ENCODE measurements around the gene PITPNC1. TPM values are rescaled to one million over a fixed set of nuclear protein-coding genes. Genes with fewer than 3 reads are reported as not detected.
"Not testable (repeated sequence)": the region's sequence is repeated elsewhere in the genome, so short reads cannot be mapped to it uniquely, and the experiment has no call there.

Gene PITPNC1
- total and polyA plus RNA-seq, 2 of the 13 experiments (the other 11 are each of a cell fraction or from before 2014, with no cell fraction given): 4.1 to 5.7 TPM

DNA sequence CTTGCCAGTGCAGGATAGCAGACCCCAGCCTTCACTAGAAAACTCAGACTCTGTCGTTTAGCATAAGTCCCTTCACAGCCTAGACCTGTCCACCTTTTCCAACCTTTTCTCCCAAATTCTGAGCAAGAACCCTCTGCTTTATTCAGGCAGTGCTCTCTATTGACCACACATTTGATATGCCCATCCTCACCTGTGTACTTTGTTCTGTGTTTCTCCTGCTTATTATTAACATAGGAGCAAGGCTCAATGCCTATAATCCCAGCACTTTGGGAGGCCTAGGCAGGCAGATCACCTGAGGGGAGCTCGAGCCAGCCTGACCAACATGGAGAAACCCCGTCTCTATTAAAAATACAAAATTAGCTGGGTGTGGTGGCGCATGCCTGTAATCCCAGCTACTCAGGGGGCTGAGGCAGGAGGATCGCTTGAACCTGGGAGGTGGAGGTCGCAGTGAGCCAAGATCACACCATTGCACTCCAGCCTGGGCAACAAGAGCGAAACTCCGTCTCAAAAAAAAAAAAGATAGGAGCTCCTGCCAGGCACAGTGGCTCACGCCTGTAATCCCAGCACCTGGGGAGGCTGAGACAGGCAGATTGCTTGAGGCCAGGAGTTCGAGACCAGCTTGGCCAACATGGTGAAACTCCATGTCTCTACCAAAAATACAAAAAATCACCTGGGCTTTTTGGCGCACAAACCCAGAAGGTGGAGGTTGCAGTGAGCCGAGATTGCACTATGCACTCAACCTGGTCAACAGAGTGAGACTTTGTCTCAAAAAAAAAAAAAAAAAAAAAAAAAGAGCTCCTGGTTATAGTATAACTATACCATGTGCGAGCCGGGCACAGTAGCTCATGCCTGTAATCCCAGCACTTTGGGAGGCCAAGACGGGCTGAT is 350.3 kb downstream of the PITPNC1 start:
- H2AFZ ChIP-seq (ENCODE audit: low read length); H3K27me3 ChIP-seq (ENCODE audit: control insufficient read depth in 1 of 2, insufficient read depth in 2 of 2, low read length in 2 of 2); H3K9me3 ChIP-seq (ENCODE audit: low read length); H4K20me1 ChIP-seq (ENCODE audit: insufficient read depth, low read length); in situ Hi-C loops (cut with HindIII; ENCODE audit: extremely low pct_ligation_motif_present, low pct_unique_long_range_greater_than_20kb); H3K4me3 ChIP-seq (replicated peaks in 1 of 3; ENCODE audit: insufficient read depth in 1 of 3, low read depth in 2 of 3, low read length in 3 of 3); CTCF ChIA-PET (ENCODE audit: low intra/inter-chr PET ratio, low total read pairs): not testable (repeated sequence)
- Histone ChIP-seq H3K9ac (ENCODE audit: insufficient read depth, low read depth, low read length) (peak overlapping the region; percentile 66), H3K36me3 (replicated peaks in 1 of 2; ENCODE audit: control insufficient read depth in 1 of 2, insufficient read depth in 2 of 2, low read length in 2 of 2) (peaks cover 18 to 66% of the 10 kb centered on the region in 2 experiments), H3K27ac (ENCODE audit: extremely low read length, insufficient read depth, low read length) (peak overlapping the region; percentile 86), H3K79me2 (ENCODE audit: insufficient read depth, low read length) (peaks cover 11% of the 10 kb centered on the region), H3K4me2 (ENCODE audit: low read depth, low read length) (peak overlapping the region; percentile 64), H3K4me1 (ENCODE audit: insufficient read depth, low read length) (peaks cover 51% of the 10 kb centered on the region)
- peak; percentile 85 for DNase-seq (ENCODE audit: low spot score)
- peak; percentile 63 for FAIRE-seq
- TSS peak; percentile 90 for BruUV-seq (replicated peaks)
- intact Hi-C loops (cut with micrococcal nuclease; ENCODE audit: unreplicated experiment): loop anchor here (1.0 kb wide), 1 partner anchor 9 kb away; no protein-coding TSS in a partner anchor
- POLR2A ChIA-PET: interaction anchor here (0.5 to 1.9 kb wide), 9 partner anchors 9 to 372 kb away, joined by 3 to 72 read pairs (median 4); partner anchors contain the start of gene NOL11
- 48% methylated on average over 15 of the region's 15 CpGs for WGBS (ENCODE audit: low lambda C conversion rate)
- peak; percentile 98 for ATAC-seq
- TF ChIP-seq, protein P1, sequence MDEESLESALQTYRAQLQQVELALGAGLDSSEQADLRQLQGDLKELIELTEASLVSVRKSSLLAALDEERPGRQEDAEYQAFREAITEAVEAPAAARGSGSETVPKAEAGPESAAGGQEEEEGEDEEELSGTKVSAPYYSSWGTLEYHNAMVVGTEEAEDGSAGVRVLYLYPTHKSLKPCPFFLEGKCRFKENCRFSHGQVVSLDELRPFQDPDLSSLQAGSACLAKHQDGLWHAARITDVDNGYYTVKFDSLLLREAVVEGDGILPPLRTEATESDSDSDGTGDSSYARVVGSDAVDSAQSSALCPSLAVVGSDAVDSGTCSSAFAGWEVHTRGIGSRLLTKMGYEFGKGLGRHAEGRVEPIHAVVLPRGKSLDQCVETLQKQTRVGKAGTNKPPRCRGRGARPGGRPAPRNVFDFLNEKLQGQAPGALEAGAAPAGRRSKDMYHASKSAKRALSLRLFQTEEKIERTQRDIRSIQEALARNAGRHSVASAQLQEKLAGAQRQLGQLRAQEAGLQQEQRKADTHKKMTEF (CRISPR knock-in tag; IDR thresholded peaks at IDR 0.05): 0 out of 2 replicates have a peak, but pooled peaks have one; percentile 60
- TF ChIP-seq THAP9 (CRISPR knock-in tag; IDR thresholded peaks at IDR 0.05; ENCODE audit: borderline replicate concordance) (peak; percentile 43; the same call in 1 of the 2 replicates), ZNF431 (CRISPR knock-in tag; IDR thresholded peaks at IDR 0.05; ENCODE audit: borderline replicate concordance, low read depth) (peak; percentile 64; the same call in 1 of the 2 replicates), HNF1A (IDR thresholded peaks at IDR 0.05; ENCODE audit: low read depth) (peak; percentile 84), HNF1A (CRISPR knock-in tag; IDR thresholded peaks at IDR 0.05; ENCODE audit: borderline replicate concordance) (peak; percentile 87; the same call in 1 of the 2 replicates), BRD4 (CRISPR knock-in tag; IDR thresholded peaks at IDR 0.05) (0 out of 2 replicates have a peak, but pooled peaks have one; percentile 29), ZNF558 (CRISPR knock-in tag; IDR thresholded peaks at IDR 0.05; ENCODE audit: borderline replicate concordance) (peak; percentile 70; the same call in 1 of the 2 replicates)
- TF ChIP-seq, protein P2, sequence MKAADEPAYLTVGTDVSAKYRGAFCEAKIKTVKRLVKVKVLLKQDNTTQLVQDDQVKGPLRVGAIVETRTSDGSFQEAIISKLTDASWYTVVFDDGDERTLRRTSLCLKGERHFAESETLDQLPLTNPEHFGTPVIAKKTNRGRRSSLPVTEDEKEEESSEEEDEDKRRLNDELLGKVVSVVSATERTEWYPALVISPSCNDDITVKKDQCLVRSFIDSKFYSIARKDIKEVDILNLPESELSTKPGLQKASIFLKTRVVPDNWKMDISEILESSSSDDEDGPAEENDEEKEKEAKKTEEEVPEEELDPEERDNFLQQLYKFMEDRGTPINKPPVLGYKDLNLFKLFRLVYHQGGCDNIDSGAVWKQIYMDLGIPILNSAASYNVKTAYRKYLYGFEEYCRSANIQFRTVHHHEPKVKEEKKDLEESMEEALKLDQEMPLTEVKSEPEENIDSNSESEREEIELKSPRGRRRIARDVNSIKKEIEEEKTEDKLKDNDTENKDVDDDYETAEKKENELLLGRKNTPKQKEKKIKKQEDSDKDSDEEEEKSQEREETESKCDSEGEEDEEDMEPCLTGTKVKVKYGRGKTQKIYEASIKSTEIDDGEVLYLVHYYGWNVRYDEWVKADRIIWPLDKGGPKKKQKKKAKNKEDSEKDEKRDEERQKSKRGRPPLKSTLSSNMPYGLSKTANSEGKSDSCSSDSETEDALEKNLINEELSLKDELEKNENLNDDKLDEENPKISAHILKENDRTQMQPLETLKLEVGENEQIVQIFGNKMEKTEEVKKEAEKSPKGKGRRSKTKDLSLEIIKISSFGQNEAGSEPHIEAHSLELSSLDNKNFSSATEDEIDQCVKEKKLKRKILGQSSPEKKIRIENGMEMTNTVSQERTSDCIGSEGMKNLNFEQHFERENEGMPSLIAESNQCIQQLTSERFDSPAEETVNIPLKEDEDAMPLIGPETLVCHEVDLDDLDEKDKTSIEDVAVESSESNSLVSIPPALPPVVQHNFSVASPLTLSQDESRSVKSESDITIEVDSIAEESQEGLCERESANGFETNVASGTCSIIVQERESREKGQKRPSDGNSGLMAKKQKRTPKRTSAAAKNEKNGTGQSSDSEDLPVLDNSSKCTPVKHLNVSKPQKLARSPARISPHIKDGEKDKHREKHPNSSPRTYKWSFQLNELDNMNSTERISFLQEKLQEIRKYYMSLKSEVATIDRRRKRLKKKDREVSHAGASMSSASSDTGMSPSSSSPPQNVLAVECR (CRISPR knock-in tag; IDR thresholded peaks at IDR 0.05; ENCODE audit: borderline replicate concordance): peak; percentile 38; the same call in 1 of the 2 replicates
